Caki2 (cell line): ENCODE data around the gene TGIF1. TPM values are rescaled to one million over a fixed set of nuclear protein-coding genes. Genes with fewer than 3 reads are reported as not detected.
"Not testable (repeated sequence)": the region's sequence is repeated elsewhere in the genome, so short reads cannot be mapped to it uniquely, and the experiment has no call there.

Source experiments
- DNase-seq: peaks from one replicate; pipeline ENCODE4 v3.0.0-alpha.2; 2015; ENCODE audit warnings: low read depth
- in situ Hi-C: cut with HindIII; loops from 2 replicates; pipeline ENCODE4 v1.10.0; 2016; ENCODE audit warnings: low sequenced_read_pairs, low pct_unique_long_range_greater_than_20kb, mixed read lengths
- total RNA-seq: library from RNA; depleted of rRNA; stranded (reverse); fragments of >200 nt; shearing (Covaris generic); gene quantifications from 2 replicates; pipeline ENCODE4 v1.2.3, GENCODE V29; 2014; ENCODE audit warnings: low replicate concordance; rRNA removed

Gene TGIF1
- total RNA-seq, result 395 and 500 TPM in 2 replicates

DNA sequence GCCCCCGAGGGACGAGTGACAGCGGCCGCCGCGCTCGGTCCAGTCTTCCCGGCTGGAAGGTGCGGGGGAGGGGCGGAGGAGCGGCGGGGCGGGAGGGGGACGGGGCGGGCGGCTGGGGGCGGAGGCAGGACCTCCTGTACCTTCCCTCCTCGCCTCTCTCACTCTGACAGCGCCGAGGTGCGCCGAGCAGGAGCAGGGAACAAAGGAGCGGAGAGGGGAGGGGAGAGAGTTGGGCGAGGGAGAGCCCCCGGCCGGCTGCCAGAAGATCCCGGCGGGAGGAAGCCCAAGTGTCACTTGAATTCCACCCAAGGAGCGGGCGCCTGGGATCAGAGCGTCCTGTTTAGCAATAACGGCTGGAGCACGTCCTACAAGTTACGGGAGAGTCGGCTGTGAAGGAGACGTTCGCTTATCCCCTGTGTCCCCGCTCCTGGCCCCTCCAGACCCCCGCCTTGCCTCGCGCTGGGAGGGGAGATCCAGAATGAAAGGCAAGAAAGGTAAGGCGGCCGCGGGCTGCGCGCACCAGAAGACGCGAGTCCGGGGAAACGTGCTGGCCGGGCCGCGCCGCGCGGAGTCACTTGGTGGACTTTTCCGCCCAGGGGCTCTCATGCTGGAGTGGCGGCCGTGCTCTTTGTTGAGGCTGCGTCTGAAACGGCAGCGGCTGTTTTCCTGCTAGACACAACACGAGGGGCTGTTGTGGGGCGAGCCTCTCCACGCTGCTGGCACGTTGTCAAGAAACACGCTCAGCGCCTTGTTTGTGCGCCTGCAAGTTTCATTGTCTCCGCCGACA lies at the start of gene TGIF1:
Gene TGIF1, plus strand, starts transcription at position 161 of the 787 bp plus-strand sequence. Its CDS starts 318 bp downstream, at position 479.
- peak; percentile 86 for DNase-seq
- in situ Hi-C loops, result no loop called here

DNA sequence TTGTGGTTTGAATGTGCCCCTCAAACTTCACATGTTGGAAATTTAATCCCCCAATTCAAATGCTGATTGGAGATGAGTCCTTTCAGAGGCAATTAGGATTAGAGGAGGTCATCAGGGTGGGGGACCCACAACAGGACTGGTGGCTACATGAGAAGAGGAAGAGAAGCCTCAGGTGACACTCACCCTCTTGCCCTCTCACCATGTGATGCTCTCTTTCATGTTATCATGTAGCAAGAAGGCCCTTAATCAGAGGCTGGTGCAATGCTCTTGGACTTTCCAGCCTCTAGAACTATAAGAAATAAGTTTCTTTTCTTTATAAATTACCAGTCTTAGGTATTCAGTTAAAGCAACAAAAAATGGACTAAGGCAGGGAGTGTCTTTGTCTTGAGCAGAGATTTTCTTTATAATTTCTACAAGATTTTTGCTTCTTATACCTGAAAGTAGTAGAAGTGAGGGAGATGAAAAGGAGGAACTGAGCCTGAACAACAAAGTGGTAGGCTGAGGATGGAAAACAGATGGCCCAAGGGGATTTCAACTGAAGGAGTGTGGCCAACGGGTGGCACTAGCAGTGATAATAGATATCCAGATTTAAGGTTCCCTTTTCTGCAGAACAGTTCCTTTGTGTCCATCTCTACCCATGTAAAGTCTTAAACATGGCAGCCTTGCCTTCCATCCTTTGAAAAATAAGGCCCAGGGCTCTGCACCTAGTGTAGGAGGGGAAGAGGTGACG lies 49.2 kb upstream of the TGIF1 start:
- no peak for DNase-seq
- in situ Hi-C loops, result no loop called here

DNA sequence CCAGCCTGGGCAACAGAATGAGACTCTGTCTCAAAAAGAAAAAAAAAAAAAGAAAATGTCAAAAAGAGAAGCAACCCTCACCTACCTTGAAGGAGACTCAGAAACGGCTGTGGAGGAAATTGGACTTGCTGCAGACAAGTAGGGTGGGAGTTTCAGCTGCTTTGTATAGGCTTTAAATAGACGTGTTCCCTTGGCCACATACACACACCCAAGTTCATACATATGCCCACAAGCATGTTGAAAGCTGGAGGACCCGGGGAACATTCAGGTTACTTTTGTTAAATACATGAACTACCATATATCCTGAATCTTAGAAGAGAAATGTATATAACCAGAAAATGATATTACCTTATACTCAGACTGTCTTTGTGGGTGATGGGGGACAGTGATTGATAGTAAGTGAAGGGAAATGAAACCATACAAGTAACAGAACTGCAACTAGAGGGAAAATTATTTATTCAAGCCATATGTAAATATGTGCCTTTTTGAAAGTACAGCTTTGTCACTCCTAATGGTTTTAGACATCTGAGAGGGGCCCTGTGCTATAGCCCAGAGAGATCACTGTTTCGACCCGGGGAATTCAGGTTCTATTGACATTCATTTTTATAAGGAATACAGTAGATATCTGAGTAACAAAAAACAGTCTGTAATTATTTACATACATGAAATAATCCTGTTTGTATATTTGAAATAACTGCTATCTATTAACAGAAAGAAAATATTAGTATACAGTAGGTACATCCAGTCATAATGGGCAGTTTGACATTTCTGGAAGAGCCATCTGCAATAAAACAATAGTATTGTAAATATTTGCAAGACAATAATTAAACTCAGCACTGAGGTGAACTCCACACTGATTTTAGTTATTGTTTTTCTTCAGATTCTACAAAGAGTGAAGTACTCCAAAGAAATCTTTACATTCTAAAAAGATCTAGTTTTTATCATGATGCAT lies 48.0 kb upstream of the TGIF1 start:
- DNase-seq, result no peak
- in situ Hi-C loops, result no loop called here

DNA sequence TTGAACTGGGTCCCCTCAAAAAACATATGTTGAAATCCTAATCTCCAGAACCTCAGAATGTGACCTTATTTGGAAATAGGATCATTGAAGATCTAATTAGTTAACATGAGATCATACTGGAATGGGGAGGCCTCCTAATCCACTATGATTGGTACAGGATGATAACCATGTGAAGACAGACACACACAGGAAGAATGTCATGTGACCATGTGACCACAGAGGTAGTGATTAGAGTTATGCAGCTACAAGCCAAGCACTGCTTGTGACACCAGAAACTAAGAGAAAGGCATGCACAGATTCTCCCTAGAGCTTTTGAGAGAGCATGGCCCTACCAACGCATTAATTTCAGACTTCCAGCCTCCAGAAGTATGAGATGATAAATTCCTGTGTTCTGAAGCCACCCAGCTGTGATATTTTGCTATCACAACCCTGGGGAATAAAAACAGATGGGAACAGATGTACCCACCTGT lies 47.0 kb upstream of the TGIF1 start:
- in situ Hi-C loops, result no loop called here
- peak; percentile 35 for DNase-seq

DNA sequence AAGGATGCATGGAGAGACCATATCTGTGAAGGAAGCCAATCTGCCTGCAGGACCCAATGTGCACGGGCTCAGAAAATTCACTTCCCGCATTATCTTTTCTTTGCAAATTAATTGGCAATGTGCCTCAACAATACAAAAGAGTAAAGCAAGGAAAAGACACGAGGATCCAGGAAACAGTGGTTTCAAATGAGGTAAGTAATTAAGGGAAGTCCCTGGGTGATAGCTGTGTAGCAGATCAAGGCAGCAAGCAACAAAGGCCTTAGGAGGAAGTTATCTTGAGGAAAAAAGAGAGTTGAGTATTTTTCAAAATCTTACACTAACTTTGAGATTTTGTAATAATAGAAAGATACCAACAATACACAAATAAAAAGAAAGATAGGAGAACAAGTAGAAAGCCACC lies 44.3 kb upstream of the TGIF1 start:
- DNase-seq, result no peak
- in situ Hi-C loops, result no loop called here

DNA sequence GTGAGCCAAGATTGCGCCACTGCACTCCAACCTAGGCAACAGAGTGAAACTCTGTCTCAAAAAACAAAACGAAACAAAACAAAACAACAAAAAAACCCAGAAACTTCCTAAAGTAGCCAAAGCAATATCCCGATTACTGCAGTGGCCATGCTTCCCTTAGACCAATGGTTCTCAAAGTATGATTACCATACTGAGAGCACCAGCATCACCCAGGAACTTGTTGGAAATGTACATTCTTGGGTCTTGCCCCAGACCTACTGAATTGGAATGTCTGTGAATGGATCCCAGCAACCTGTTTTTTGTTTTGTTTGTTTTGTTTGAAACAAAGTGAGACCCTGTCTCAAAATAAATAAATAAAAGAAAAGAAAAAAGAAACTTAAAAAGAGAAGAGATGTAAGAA lies 41.9 kb upstream of the TGIF1 start:
- no peak for DNase-seq
- in situ Hi-C loops, result no loop called here

DNA sequence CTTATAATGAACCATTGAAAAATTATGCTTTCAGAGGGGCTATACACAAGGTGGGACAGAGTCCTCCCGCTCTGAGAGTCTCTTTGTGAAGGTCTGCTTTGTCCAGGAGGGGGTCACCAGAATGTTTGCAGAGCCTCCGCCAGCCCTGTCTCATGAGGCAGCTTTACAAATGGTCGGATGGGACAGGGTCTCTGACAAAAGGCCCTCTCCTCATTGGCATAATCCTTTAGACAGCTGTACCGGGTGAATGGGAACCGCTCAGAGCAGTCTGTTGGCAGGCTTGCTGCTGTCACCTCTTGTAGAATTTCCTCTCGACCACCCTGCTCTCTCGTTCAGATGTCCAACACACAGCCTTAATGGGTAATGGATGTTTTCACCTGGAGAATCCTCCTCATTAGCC lies 40.2 kb upstream of the TGIF1 start:
- DNase-seq, result no peak

DNA sequence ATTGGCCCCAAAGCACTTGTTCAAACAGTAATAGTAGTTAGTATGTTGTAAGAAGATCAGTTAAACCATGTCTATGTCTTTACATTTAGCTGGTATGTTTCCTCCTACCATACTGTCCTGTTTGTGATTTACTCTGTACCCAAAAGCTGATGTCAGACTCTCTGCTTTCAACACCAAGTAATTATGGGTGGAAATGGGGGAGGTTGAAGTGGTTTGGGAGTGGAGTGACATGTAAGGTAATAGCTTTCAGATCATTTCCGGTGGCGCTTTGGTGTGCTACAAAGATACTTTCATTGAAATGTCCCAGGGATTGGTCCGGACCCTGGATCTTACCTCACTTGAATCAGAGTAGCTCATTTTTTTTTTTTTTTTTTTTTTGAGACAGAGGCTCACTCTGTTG lies 39.7 kb upstream of the TGIF1 start:
- in situ Hi-C loops, result no loop called here
- no peak for DNase-seq

More for the DNA sequence above, 40.2 kb upstream of the TGIF1 start:
- in situ Hi-C loops, result no loop called here

DNA sequence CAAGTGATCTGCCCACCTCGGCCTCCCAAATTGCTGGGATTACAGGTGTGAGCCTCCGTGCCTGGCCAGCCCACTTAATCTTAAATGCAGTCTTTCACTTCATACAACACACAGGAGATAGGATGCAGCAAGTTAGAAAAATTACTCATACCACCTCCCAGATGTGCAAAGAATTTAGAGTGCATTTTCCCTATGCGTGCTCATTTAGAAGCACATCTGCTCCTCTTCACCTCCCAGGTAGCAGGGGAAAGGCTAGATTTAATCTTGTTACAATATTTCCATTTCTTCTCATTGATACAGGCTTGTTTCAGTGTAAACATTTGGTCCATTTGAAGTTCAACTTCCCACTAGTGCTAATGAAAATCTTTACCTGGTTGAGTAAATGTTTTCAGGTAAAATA lies 39.1 kb upstream of the TGIF1 start:
- not testable (repeated sequence) for DNase-seq

DNA sequence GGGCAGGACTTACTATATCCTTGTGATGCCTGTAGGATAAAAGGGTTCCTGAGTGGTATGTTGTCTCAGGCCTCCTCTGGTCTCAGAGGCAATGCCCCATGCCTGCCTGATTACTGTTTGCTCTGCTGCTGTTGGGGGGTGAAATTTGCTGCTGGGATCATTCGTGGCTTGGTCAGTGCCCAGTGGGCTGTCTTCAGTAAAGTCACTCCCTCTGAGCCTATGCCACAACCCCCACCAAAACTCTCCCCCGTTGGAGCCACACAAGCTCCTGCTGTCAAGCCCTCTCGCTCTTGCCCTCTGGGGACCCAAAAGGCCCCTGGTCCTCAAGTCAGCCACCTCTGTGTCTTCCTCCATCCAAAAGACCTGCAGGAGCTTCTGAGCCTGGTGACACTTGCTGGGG lies 38.6 kb upstream of the TGIF1 start:
- in situ Hi-C loops, result no loop called here
- no peak for DNase-seq

More for the DNA sequence above, 39.1 kb upstream of the TGIF1 start:
- in situ Hi-C loops, result not testable (repeated sequence)

DNA sequence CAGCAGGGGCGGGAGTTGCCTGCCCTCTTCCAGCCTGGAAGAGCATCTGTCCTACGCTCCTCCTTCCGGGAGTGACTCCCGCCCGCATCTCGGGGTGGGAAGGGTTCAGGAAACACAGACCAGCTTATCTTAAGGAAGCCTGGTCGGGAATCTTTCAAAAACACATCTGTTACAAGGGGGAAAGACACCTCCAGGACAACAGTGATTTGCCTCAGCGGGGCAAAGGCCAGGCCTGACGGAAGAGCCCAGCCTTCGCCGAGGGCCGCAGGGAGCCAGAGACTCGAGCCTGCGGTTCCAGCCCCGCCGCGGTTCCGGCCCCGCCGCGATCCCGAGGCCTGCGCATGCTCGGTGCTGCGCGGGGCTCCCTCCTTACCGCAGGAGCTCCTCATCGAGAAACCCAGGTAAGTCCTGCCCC lies 38.1 kb upstream of the TGIF1 start:
- in situ Hi-C loops, result no loop called here
- no peak for DNase-seq

DNA sequence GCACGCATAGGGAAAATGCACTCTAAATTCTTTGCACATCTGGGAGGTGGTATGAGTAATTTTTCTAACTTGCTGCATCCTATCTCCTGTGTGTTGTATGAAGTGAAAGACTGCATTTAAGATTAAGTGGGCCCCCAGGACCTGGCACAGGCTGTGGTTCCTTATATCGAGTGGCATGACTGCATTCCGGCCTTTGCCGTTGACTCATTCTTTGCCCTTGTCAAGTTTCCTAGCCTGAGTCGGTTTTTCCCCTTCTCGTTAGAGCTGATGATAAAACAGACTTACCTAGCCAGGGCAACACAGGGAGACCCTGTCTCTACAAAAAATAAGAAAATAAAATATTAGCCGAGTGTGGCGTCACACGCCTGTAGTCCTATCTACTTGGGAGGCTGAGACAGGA lies 37.4 kb upstream of the TGIF1 start:
- peak; percentile 59 for DNase-seq
- in situ Hi-C loops, result not testable (repeated sequence)

DNA sequence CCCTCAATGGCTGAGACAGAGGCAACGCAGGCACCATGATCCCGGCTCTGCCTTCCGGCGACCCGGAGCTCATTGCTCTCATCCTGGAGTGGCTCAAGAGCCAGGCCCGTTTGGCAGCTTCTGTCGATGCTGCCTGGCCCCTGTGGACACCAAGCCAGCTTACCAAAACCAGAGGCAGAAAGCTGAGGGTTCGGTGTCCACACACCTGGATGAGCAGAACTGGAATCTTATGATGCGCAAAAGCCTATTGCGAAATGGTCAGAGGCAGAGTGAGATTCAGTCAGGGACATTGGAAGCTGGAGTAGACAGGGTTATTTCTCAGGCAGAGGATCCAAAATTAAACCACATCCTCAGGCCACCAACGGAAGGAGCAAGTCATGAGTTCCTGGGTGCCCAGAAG lies 34.9 kb upstream of the TGIF1 start:
- in situ Hi-C loops, result no loop called here
- no peak for DNase-seq

DNA sequence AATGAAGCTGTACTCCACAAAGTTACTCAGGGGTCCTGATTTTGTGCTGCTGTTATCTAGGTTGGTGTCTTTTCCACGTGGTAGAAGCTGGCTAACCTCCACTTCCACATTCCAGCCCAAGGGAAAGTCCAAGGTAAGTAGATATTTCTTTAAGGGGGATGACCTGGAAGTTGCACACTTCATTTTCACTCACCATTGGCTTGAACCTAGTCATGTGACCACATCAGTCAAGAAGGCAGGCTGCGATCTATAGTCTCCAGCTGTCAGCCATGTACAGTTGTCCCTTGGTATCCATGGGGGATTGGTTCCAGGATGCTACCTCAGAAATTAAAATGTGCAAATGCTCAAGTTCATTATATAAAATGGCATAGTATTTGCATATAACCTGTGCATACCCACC lies 31.9 kb upstream of the TGIF1 start:
- no peak for DNase-seq
- in situ Hi-C loops, result no loop called here

DNA sequence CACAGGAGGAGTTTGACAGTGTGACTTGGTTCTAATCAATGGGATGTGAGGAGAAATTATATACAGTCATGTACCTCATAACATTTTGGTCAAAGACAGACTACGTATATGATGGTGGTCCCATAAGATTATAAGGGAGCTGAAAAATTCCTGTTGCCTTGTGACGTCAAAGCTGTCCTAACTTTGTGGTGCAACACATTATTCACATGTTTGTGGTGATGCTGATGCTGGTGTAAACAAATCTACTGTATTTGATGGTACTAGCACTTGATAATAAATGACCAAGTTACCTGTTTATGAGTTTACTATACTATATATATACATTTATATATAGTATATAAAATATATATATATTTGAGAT lies 29.1 kb upstream of the TGIF1 start:
- in situ Hi-C loops, result no loop called here

DNA sequence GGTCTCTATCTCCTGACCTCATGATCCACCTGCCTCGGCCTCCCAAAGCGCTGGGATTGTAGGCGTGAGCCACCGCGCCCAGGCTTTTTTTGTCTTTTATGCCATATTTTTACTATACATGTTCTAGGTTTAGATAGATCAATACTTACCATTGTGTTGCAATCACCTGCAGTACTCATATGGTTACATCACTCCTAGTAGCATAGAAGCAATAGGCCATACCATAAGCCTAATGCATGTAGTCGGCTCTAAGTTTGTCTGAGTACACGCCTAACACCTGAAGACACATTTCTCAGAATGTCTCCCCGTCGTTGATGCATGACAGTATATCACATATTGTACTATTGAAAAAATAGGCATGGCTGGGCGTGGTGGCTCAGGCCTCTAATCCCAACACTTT lies 27.1 kb upstream of the TGIF1 start:
- in situ Hi-C loops, result no loop called here
- no peak for DNase-seq

More for the DNA sequence above, 29.1 kb upstream of the TGIF1 start:
- DNase-seq, result no peak

DNA sequence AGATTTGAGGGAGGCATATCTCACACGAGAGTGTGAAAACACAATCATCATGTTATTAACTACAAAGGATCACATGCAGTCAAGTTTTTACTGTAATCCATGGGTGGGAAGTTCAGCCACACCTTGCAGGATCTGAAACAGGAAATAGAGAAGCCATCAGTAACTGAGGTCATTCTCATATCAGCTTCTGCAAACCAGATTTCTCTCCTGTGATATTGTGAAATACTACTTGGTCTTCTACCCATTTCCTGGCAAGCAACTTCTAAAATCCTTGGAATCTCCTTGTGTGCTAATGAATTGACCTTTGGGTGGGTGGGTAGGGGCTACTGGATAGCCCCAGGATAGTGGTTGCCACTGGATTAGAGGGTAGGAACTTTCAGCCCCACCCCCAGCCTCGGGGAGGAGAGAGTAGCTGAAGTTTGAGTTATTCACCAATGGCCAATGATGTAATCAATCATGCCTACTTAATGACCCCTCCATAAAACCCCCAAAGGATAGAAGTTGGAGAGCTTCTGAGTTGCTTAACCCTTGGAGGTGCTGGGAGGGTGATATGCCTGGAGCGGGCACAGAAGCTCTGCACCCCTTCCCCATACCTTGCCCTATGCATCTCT lies 25.6 kb upstream of the TGIF1 start:
- in situ Hi-C loops, result no loop called here
- no peak for DNase-seq

DNA sequence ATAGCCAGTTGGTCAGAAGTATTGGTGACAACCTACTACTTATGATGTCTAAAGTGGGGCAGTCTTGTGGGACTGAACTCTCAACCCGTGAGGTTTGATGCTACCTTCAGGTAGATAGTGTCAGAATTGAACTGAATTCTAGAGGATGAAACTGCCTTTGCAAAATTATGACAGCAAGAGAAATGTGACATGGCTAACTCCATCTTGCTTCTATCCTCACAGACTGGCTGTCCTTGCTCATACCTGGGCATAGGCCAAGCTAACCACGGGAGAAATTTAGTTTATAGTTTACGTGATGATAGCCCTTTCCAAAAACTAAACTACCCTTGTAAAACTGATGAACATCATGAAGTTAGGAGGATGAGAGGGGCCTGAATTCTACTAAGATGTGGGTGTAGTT lies 24.9 kb upstream of the TGIF1 start:
- in situ Hi-C loops, result no loop called here
- DNase-seq, result no peak
